Activated gamma-delta T cell treated with Interleukin-2 at 50 U/mL for 16 hours (primary cell): Measurements from ENCODE around the gene PCP4.
"Not testable (repeated sequence)": the region's sequence is repeated elsewhere in the genome, so short reads cannot be mapped to it uniquely, and the experiment has no call there.

Experiments used
- DNase-seq: peaks from one replicate; pipeline ENCODE4 v3.0.0-alpha.2; 2020

PCP4 gene

DNA sequence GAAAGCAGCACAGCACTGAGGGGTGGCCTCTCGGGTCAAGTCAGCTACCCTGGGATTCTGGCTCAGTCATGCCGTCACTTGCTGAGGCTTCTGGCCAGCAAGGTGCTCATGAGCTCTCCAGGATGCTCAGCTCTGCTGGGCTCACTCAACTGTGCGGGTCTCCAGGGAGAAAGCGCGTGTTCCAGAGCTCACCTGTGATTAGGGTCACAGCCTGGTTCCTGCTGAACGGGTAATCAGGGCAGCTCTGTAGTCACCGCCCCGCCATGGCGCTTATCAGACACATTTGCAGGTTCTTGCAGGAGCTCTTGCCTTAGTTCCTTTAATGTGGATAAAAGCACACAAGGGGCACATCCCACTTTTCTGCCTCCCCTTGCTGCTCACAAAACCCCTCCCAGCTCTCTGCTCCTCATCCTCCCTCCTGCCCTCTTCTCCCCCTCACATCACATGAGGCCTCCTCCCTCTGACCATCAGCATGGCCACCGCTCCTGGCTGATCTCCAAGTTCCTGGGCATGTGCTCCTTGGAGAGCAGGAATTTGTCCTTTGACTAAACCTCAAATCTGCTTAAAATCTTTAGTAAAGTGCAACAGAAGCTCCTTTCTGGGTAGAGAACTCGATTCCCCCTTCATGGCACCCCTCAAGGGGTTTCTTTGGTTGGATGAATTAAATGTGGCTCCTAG is 2.0 kb downstream of the PCP4 start:
- no peak for DNase-seq

DNA sequence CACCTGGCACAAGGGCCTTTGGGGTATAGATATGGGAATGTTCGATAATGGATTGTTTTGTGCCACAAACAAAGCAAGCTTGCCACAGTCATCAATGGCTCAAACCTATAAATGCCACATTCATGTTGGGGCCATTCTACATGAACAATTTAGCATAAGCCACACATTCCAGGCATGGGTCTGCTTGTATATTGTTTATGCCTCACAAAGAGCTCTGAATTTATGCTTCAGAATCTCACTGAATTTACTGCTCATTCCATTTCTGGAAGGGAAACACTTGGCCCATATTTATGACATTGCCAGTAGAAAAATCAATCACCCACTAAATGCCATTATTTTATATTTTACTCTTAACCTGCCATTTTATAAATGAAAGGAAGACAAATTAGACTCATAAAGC is 6.4 kb downstream of the PCP4 start:
- DNase-seq = no peak

DNA sequence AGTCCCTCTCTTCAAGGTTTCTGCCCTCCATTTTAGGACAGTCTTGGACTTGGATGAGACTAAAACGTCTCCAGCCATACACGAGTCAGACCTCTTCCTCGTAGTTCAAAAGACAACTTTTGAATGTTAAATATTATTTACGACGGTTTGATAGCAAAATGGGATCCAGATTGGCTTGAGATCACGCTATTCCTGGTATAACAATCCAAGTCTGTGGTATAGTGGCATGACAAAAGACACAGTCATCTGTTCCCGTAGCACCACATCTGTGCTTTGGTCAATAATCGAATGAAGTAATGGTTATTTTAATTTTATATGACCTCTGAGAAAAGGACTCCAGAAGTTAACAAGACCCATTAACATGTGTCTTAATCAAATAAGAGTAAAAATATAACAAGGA is 7.0 kb downstream of the PCP4 start:
- no peak for DNase-seq

- no peak for DNase-seq
These were observed 7.5 kb downstream of the PCP4 start for GRCh38 chr21:39874759-39875158.

- no peak for DNase-seq
These were observed 14.4 kb downstream of the PCP4 start for GRCh38 chr21:39881661-39882060.

GRCh38 chr21:39882151-39882838 is 15.1 kb downstream of the PCP4 start:
- DNase-seq = no peak

DNA sequence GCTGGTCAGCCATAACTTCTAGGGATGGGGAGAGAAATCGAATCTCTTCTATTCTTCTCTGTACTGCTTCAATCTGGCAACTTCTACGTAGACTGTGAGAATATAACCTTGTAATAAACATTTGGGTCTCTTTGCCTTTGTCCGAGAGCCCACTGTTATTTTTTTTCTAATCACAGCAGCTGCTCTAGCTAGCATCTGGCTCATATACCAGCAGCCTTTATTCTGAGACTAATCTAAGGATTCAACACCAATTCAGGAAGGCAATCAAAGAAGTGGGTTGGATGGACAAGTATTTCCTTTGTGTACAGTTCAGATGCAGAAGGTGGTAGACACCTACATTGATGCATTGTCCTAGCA is 15.6 kb downstream of the PCP4 start:
- no peak for DNase-seq

GRCh38 chr21:39885119-39885848 is 18.0 kb downstream of the PCP4 start:
- DNase-seq = no peak

DNA sequence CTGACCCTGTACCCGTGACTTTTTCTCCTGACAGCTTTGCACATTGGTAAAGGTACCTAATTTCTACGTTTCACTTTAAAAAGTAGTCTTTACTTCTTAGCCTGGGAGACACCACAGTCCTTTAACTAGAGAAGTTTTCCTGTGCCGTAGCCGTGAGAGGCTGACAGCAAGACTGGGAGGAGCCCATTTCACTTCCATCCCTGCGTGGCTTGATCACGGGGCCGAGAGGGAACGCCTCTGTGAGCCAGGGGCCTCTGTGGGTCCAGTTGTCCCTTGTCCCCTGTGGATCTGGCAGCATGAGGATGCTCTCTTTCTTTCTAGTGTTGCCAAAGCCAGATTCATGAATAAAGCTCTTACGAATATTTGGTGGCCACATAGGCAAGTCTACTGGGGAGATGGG is 21.6 kb downstream of the PCP4 start:
- no peak for DNase-seq

- DNase-seq = no peak
These were observed 23.9 kb downstream of the PCP4 start for GRCh38 chr21:39891111-39891510.

DNA sequence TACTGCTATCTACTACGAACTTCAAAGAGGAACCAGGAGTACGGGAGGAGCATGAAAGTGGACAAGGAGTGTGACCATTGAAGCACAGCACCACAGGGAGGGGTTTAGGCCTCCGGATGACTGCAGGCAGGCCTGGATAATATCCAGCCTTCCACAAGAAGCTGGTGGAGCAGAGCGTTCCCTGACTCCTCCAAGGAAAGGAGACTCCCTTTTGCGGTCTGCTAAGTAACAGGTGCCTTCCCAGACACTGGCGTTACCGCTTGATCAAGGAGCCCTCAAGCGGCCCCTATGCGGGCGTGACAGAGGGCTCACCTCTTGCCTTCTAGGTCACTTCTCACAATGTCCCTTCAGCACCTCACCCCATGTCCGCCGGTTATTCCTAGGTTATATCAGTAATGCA is 24.6 kb downstream of the PCP4 start:
- not testable (repeated sequence) for DNase-seq

DNA sequence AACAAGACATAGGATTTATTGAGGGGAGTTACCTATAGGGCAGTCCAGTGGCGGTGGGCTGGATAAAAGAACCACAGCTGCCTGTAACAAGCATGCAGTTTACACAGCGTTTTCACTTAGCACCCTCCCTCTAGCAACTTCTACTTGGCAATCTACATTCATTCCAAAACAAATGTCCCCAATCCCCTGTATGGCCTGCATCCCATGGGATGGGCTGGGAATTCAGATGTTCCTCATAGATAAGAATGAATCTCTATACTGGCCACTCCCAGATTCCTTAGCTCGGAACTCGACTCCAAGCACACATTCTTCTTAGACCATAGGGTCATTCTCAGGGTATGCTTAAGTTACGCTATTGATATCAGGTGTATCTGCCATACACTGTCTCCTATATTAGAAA is 33.3 kb downstream of the PCP4 start:
- no peak for DNase-seq

- no peak for DNase-seq
These were observed 33.7 kb downstream of the PCP4 start for GRCh38 chr21:39900911-39901310.

- no peak for DNase-seq
These were observed 35.7 kb downstream of the PCP4 start for GRCh38 chr21:39902986-39903385.

DNA sequence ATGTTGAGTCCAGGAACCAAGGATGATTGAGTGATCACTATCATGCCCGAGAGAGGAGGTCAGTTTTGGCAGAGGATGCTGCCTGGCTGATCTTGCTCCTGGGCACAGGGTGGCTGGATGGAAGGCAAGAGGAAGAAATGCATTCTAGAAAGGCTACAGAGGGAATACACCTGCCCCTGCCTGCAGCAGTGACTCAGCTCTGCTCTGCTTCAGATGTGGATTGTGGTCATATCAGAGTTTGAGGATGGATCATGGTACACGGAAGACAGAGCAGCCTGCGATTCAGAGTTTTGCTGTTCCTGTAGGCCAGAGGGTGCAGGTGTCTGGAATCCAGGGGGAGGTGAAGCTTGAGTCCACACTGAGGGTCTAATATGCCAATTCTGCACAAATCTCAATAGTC is 37.2 kb downstream of the PCP4 start:
- DNase-seq = no peak

- DNase-seq = no peak
These were observed 41.2 kb downstream of the PCP4 start for GRCh38 chr21:39908265-39908923.

GRCh38 chr21:39911286-39912199 is 44.3 kb downstream of the PCP4 start:
- DNase-seq = no peak

DNA sequence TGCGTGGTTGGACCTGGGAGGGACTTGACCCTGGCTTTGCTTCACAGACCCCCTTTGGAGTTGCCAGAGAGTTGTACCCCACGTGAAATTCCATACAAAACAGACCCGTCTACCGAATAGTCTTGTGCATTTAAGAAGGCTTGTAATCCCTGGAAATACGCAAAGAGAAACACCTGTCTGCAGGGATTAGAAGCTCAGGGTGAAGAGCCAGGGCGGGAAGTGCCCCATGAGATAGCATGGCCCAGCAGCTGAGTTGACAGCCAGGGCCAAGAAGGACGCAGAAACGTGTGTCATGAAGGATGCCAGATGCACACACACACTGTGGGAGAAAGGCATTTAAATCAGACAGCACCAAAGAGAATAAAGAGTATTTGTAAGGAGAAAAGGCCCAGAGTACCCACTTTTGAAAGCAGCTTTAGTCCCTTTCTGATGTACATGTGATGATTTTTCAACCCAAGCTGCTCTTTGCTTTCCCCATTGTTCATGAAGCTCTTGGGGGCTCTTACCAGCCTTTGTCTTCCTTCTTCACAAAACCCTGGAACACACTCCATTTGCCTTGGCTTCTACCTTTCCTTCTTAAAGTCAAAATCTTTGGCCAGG is 46.6 kb downstream of the PCP4 start:
- DNase-seq = no peak

GRCh38 chr21:39915881-39916280 is 48.6 kb downstream of the PCP4 start:
- no peak for DNase-seq

- no peak for DNase-seq
These were observed 51.3 kb downstream of the PCP4 start for GRCh38 chr21:39918558-39918957.

GRCh38 chr21:39923476-39923875 is 56.2 kb downstream of the PCP4 start:
- no peak for DNase-seq
